RPMI7951 (cell line): Measurements from ENCODE around the gene SLC41A3. TPM values are rescaled to one million over a fixed set of nuclear protein-coding genes. Genes with fewer than 3 reads are reported as not detected.

Experiments used
- DNase-seq: peaks from one replicate; pipeline ENCODE4 v3.0.0-alpha.2; 2012; ENCODE audit warnings: low read depth
- total RNA-seq: library from RNA; depleted of rRNA; stranded (reverse); fragments of >200 nt; shearing (Covaris generic); gene quantifications from 2 replicates; pipeline ENCODE4 v1.2.3, GENCODE V29; 2014

Gene SLC41A3
- total RNA-seq, 1 experiment from 2014 or later, result 33.6 TPM

DNA sequence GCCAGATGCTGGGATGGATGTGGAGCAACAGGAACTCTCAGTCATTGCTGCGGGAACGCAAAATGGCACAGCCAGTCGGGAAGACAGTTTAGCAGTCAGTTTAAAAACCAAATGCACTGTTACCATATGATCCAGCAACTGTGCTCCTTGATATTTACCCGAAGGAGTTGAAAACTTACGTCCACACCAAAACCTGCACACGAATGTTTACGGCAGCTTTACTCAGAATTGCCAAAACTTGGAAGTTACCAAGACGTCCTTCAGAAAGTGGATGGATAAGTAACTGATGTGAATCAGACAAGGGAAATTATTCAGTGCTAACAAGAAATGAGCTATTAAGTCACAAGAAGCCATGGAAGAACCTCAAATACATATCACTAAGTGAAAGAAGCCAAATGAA is 36.1 kb upstream of the SLC41A3 start:
- DNase-seq, result no peak

GRCh38 chr3:126119008-126119675 is 35.2 kb upstream of the SLC41A3 start:
- DNase-seq, result no peak

DNA sequence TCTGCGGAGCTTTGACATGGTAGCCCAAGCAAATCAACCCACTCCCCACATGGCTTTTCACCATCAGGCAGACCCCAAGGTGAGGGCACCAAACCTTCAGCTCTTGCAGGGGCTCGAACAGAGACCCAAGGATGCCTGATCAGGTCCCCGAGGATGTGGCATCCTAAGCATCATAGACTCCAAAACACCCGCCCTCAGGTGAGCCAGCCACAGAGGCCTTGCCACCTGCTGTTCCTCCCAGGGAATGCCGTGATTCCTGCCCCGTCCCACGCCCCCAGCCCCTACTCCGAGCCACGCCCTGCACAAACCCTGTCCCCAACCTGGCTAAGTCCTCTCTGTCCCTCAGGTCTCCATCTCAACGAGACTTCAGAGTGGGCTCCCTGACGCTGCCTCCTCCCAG is 34.7 kb upstream of the SLC41A3 start:
- DNase-seq, result no peak

DNA sequence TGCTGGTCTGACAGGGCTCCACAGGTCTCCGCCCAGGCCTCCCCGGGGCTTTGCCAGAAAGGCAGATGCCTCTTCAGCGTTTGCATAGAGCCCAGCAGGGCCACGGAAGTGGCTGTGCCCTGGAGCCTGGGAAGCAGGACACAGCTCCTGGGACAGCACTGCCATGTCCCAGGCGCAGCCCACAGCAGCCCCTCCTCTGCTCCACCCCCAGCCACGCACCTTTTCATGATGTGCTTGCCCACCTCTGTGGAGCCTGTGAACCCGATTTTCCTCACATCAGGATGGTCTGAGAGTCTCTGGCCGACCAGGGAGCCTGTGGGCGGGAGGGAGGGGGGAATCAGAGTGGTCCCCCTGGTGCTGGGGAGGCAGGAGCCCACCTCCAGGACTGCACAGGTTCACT is 33.9 kb upstream of the SLC41A3 start:
- no peak for DNase-seq

DNA sequence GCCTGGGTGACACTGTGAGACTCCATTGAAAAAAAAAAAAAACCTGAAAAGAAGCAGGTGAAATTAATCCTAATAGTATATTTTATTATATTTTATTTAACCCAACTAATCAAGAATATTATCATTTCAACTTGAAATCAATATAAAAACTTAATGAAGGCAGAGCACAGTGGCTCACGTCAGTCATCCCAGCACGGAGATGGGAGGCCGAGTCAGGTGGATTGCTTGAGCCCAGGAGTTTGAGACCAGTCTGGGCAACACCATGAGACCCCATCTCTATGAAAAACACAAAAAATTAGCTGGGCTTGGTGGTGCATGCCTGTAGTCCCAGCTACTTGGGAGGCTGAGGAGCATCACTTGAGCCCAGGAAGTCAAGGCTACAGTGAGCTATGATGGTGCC is 33.3 kb upstream of the SLC41A3 start:
- DNase-seq, result no peak

DNA sequence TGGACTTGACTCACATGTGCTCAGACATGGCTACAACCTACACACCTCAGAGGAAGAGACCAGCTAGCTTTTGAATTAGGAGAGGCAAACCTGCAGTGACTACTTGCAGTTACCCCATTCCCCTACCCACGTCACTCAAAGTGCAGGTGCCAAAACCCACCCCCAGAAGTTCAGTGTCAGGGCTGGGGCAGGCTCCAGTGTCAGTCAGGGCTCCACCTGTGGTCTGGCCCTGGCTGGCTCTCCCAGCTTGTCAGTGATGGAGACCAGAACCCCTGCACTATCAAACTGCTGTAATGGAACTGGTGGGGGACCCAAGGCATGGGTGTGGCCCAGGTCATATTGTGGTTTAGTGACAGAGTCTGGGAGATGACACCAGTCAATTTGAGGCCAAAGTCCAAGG is 32.6 kb upstream of the SLC41A3 start:
- DNase-seq, result no peak

GRCh38 chr3:126114443-126115386 is 30.8 kb upstream of the SLC41A3 start:
- DNase-seq, result no peak

- DNase-seq, result no peak
These were observed 30.0 kb upstream of the SLC41A3 start for GRCh38 chr3:126113733-126114442.

DNA sequence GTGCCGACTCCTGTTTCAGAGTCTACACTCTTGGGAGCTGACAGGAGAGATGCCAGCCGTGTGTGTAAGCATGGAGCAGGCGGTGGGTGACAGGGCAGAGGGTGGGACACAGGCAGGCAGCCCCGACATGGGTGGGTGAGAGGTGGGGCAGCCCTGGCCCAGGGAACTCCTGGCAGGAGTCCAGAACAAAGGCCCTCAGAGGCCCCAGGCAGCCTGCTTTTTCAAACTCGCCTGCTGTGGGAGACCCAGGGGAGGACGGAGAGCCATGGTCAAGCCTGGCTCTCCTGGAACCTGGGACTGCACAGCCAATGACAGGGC is 29.3 kb upstream of the SLC41A3 start:
- no peak for DNase-seq

DNA sequence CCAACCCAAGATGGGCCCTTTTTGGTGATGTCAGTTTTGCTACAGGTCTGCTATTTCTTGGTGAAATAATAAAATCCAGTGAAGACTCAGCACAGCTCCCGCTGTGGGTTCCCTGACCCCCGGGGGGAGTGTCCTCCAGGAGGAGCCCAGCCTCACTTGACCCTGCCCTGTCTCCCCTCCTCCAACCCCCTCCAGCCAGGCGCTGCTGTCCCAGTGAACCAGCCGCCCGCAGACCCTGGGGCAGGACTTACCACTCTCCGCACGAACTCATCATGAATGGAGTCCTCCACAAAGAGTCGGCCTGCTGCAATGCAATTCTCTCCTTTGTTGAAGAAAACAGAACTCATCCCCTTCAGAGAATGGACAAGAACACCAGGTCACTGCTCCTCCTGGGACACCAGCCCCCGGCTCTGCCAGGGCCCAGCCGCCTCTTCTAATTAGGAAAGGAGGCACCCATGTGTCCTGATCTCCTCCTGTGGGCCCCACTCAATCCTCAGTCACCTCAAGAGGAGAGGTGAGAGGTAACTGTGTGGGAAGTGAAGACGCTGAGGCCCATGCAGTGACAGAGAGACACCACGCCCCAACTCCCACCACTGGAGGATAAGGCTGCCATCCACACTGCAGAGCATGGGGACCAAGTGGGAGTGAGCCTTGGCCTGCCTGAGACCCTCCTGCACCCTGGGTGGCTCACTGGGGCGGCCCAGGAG is 28.8 kb upstream of the SLC41A3 start:
- DNase-seq, result no peak

- DNase-seq, result no peak
These were observed 27.9 kb upstream of the SLC41A3 start for GRCh38 chr3:126111566-126112475.

GRCh38 chr3:126111126-126111551 is 27.2 kb upstream of the SLC41A3 start:
- DNase-seq, result no peak

DNA sequence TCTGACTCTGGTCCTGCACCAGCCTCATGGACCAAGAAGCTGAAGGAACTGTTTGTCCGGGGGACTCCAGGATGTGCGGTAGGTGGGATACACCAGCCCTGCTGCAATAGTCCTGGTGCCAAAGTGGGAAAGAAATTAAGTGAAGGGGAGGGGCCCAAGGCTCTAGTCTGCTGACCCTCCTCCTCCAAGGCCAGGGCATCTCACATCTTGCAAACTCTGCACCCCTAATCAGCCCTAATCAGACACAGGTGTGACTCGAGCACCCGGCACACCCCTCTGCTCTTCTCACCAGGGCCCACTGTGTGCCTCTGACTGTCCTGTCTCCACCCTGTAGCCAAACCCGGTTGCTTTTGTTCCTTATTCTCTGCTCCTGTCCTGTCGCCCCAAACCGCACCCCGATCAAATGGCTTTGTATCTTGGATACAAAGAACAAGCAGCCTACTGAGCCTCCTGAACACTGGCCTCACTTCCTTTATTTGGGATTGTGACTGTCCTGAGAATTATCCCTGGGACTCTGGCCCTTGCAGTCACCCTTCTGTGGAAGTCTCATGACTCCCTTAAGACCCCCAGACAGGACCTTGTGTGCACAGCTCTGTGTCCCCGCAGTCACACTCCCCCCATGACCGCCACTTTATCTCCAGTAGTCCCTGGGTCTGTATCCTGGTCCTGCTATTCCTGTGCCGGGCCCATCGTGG is 26.7 kb upstream of the SLC41A3 start:
- DNase-seq, result no peak

- DNase-seq, result no peak
These were observed 25.9 kb upstream of the SLC41A3 start for GRCh38 chr3:126109880-126110235.

DNA sequence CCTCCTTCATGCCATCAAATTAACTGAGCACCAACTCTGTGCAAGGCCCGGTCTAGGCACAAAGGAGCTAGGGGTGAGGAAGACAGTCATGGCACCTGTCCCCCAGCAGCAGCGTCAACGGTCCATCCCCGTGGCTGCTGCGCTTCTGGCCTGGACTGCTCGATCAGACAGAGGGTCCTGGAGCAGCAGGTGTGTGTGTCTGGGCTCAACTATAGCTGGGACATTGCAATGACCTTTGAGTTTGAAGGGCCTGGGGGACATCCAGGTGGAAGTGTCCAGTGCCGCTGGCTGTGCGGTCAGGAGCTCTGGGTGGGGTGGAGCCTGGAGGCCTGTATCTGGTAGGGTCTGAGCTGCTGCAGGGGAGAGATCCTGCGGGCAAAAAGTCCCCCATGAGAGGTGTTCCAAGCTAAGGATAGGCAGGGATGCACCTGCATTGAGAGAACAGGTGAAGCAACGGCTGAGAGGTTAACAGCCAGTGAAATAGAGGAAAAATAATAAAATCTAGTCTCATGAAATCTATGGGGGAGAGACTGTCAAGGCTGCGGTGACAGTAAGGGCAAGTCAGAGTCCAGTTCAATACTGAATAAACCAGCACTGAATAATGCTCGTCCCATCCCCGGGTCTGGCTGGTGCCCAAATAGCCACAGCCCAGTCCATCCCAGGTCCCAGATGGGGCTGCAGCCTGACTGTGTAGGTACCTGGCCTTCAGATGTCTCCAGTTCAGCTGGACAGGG is 25.4 kb upstream of the SLC41A3 start:
- DNase-seq, result no peak

- no peak for DNase-seq
These were observed 24.7 kb upstream of the SLC41A3 start for GRCh38 chr3:126108676-126109050.

- no peak for DNase-seq
These were observed 24.2 kb upstream of the SLC41A3 start for GRCh38 chr3:126107957-126108675.

GRCh38 chr3:126107203-126107939 is 23.4 kb upstream of the SLC41A3 start:
- no peak for DNase-seq
